ENCODE data around the gene GPHA2.
A peak's percentile ranks its signal among the peaks of the same experiment; 100 is the strongest.

The GPHA2 gene

DNA sequence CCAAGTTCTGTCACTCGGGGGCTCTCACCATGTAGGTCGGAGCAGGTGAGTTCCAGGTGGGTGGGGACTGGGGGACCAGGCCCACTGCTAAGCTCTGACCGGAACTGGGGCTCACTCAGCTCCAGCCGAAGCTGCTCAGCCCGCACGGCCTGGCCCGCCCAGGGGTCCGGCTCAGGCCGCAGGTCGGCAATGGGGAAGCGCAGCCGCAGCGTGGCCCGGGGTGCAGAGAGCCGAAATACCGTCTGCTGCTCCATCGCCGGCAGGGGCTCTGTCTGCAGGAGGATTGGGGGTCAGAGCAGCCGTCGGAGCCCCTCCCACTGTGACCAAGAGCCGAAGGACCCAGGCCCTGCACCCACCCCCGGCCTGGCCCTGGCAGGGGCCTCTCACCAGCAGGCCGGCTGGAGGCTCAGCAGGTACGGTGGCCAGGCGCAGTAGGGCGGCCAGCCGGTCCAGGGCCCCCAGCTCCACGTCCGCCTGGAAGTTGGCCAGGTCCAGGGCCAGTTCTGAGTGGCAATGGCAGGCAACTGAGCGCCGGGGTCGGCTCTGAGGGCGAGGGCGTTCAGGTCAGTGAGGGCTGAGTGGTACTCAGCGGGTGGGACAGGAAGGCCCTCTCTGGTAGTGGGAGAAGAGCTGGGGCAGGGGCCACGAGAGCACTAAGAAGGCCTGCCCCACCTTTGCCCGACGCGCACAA lies 25.9 kb downstream of the GPHA2 start:
- no peak for DNase-seq

DNA sequence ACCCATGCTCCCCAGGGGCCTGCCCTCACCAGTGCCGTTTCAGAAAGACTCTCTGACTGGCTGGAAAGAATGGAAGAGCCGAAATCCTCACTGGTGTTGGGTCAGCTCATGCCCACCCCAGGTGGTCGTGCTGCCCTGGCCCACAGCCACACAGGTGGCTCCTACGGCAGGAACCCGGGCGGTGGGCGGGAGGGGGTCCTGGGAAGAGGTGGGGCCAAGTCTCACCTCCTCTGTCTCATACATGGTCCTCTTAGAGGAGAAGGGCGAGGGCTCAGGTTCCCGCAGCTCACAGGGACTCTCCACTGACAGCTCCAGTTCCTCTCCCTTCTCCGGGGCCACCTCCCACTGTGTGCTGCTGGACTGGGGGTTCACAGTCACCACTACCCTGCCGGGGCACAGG lies 26.9 kb downstream of the GPHA2 start:
- DNase-seq, result no peak

DNA sequence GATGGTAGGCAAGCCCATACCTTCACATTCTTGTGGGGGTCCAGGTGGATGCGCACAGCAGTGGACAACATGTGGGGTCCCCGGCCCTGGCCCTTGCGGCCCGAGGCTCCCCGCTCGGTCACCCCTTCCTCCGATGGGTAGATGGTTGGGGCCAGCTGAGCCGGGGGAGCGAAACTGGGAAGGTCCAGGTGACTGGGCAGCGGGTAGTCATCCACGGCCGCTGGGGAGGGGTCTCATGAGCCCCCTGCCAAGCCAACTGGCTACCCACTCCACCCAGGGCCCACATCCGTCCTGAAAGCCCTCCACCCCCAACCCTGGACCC lies 29.4 kb downstream of the GPHA2 start:
- DNase-seq, result no peak

DNA sequence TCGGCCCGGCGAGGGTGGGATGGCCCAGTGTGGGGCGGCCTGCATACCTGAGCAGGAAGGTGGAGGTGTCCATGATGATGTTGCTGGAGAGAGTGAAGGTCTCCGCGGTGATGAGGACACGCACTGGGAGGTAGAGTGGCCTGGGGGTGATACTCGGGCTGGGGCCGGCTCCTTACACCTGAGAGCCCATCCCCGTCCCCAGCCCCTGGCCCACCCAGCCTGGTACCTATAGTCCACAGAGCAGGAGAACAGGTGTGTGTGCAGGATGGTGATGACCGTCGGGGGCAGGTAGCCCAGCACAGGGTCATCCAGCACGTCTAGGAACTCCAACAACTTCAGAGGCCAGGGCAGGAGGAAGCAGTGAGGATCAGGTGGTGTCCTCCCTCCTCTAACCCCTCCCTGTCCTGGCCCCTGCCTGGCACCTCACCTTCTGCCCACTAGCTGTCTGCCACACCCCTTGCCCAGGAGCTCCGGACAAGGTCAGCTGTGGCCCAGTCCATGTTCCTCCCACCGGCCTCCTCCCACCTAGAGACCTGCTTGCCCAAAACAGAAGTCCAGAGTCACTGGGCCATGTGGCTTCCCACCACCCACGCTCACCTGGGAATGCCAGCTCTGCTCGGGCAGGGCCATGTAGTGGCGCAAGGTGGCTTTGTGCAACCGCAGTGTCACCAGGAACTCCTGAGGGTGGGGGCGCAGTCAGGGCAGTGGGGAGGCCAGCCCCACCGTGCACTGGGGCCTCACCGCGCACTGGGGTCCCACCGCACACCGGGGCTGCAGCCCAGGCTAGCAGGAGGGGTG lies 30.0 kb downstream of the GPHA2 start:
- DNase-seq, result no peak

DNA sequence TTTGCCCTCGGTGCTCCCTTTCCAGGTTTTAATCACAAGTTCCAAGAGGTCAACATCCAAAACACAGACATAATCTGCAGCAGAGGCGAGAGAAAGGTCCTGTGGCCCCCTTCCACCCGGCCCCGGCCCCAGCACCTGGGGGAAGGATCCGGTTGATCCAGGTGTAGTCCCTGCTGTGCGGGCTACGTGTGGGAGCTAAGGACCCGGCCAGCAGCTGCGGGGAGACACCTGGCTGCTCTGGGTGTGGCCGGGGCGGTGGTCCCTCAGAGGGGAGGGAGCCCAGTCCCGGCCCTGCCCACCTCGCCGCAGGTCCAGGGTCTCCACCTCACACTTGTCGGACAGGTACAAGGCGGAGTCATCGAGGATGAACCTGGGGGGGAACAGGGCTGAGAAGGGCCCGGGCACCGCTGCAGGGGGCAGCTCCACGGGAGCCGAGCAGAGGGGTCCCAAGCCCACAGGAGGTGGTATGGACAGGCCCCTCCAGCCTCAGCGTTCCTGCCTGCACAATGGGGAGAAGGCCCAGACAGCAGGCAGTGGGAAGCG lies 32.3 kb downstream of the GPHA2 start:
- DNase-seq, result no peak

DNA sequence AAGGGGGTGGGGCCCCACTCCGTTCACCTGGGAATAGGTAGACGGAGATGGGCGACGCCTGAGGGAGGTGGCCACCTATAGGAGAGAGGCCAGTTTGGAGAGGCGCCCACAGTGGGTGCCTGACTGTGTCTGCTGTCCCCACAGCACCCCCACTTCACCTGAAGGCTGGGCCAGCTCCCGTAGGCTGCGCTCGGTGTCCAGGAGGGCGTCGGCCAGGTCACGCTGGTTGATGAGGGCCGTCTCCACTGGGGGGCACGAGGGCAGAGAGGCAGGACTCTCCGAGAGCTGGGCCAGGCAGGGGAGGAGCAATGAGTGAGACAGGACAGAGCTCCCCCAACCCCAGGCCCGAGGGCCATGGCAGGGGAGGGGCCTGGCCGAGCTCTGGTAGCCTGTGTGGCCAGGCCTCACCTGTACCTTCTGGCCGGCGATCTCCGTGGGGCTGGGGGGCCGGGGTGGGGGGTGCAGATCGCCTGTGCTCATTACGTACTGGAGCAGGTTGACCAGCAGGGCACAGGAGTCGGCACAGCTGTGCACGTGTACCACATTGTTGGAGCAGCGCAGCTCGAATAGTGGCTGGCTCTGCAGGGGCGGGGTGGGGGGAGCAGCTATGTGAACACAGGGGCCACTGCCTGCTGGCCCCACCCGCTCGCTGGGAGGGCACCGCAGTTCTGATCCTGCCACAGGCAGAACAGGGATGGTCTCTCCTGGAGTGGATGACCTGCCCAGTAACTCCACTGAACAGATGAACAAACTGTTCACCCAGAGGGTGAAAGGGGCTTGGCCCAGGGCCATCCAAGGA lies 33.4 kb downstream of the GPHA2 start:
- no peak for DNase-seq

DNA sequence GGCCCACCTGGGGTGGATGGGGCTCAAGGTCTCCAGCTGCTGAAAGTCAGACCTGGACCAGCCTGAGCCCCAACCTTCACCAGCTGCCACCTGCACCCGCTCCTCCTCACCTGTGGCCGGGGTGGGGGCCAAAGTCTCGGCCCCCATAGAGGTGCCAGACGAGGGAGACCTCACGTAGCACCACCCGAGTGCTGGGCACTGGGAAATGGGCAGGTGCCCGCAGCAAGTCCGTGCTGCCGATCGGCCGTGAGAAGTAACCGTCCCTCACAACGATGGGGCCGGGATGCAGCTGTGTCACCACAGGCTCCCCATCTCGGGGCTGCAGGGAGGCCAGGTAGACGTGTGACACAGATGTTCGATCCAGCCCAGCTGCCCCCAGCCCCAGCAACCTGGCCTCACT lies 34.9 kb downstream of the GPHA2 start:
- DNase-seq, result no peak

DNA sequence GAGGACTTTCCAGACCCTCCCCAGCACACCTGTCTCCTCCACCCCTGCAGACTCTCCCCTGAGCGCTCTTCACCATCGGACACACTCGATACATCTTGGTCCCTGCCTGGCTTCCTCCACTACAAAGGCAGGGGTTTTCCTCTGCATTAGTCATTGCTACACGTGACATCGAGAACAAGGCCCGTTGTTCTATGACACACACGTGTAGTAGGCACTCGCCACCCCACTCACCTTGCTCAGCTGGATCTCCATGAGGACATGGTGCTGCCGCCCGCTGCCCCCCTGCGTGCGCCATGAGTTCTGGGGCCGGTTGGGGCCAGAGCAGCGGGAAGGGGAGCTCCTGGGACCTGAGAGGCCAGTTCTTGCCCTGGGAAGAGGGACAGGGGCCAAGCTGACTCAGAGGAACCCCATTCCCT lies 35.4 kb downstream of the GPHA2 start:
- peak; percentile 83 for DNase-seq

DNA sequence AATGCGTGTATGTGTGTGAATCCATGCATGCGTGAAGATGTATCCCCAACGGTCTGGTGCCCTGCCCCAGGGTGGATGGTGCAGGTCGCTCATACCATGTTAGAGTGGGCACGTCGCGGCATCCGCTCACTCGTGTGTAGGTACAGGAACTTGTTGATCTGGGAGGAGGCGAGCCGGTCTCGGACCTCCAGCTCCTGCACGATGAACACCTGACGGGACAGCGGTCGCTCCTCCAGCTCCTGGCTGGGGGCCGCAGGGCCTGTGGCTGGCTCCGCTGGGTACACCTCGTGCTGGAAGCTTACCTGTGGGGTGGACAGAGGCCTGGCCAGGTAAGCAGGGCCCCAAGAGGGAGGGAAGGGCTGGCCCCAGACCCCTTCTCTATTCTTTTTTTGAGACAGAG lies 37.2 kb downstream of the GPHA2 start:
- DNase-seq, result no peak

DNA sequence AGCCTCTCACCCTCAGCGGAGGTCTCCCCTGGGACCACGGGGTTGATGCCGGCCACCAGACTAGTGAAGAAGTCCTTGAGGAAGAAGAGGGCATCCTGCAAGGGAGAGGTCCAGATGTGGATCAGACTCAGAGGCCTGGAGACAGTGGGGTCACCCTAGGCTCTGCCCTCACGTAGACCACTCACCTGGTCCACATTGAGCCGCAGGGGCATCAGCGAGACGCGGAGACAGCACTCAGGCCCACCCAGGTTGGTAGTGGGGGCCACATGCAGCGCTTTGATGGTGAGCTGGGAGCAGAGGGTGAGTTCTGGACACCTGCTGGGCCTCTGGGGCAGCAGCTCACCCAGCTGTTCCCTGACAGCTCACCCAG lies 37.6 kb downstream of the GPHA2 start:
- DNase-seq, result no peak

DNA sequence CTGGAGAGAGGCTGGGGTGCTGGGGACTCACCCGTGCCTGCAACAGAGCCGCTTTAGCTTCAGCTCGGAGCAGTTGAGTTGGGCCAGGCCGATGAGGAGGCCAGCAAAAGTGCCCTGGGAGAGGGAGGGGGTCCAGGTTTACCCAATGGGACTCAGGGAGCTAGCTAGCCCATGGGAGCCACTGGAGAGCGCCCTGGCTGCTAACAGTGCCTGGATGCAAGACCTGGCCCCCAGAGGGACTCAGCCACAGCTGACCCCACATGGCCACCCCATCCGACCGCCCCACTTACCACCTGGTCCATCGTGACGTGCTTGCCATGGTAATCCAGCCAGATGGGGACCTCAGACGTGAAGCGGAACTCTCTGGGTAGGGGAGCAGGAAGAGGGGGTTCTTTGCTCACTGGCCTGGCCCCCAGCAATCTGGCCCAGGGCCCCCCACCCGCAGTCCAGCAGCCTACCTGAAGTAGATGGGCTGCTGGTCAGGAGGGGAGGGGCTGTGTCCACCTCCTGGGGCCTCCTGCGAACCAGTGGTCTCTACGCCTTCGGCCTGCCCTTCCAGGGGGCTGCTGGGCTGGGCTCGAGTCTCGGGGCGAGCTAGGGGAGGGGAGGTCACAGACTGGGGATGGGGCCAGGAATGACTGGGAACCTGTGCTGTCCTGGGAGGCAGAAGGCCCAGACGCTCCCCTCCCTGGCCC lies 38.2 kb downstream of the GPHA2 start:
- DNase-seq, result no peak

DNA sequence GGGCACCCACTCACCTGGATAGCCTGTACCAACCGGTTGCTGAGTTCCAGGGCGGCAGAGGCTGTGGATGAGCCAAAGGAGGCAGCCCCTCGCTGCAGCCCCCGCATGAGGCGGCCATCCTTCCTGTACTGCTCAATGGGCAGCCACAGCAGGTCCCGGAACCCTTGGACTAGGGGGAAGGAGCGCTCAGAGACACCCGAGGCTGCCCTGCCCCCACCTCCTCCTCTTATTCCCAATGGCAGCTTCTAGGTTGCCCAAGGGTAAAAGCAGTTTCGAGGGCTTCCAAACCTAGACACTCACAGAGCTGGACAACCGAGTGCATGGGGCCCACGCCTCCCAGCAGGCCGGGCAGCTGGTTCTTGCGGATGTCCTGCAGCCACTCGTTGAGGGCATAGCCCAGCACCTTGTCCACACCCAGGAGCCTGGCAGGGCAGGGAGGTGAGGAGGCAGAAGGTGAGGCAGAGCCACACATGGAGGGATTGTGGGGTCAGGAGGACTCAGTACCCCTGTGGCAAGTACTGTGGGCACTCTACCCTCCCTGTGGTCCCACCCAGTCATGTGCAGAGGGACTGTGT lies 39.2 kb downstream of the GPHA2 start:
- DNase-seq, result no peak

DNA sequence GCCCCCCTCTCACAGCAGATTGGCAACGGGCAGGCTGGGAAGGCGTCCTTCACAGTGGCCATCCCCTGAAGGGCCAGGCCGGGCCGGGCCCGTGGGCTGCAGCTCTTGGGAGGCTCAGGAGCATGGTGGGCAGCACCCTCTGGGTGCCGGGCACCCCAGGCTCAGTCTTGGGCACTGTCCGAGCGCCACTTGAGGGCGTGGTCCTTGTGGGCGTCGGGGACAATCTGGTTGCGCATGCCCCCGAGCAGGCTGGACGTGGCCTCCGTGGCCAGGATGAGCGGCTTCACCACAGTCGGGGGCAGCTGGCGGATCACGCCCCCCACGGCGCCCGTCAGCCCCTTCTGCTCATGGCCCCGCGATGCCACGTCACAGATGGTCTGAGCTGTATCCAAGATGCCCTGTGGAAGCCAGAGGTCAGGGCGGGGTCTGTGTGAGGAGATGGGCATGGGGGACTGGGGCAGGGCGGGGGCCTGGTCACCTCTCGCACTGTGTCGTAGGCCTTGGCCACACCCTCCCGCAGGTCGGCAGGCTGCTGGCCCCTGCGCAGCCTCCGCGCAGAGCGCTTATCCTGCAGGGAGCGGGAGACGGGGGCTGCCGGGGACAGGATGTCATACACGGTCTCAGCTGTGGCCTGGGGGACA lies 40.8 kb downstream of the GPHA2 start:
- DNase-seq, result no peak

DNA sequence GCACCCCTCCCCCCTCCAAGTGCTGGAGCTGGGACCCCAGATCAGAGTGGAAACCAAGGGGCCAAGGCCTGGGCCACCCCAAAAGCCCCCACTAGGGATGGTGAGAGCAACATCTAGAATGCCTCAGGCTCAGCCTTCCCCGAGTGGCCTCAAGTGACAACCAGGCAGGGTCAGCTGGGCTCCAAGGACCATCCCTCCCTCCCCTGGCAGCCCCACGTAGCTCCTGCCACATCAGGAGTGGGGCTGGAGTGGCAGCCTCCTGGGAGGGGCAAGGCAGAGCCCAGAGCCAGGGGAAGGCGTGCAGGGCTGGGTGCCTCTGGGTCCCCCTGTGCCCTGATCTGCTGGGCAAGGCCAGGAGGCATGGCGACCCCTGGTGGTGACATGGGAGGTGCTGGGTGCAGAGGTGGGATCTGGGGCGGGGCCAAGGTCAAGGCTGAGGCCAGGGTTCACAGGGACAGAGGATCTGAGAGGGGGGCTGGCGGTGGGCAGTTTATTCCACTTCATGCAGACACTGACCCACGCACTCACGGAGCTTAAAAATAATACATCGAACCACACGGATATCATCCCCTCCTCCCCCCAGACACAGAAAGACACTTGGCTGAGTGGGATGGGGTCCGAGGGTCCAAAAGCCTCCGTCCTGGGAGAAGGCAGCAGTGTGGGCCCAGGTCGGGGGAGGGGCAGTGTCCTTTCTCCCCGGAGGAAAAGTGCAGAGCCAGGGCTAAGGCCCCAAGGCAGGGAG lies 41.5 kb downstream of the GPHA2 start:
- DNase-seq, result peak; percentile 80

DNA sequence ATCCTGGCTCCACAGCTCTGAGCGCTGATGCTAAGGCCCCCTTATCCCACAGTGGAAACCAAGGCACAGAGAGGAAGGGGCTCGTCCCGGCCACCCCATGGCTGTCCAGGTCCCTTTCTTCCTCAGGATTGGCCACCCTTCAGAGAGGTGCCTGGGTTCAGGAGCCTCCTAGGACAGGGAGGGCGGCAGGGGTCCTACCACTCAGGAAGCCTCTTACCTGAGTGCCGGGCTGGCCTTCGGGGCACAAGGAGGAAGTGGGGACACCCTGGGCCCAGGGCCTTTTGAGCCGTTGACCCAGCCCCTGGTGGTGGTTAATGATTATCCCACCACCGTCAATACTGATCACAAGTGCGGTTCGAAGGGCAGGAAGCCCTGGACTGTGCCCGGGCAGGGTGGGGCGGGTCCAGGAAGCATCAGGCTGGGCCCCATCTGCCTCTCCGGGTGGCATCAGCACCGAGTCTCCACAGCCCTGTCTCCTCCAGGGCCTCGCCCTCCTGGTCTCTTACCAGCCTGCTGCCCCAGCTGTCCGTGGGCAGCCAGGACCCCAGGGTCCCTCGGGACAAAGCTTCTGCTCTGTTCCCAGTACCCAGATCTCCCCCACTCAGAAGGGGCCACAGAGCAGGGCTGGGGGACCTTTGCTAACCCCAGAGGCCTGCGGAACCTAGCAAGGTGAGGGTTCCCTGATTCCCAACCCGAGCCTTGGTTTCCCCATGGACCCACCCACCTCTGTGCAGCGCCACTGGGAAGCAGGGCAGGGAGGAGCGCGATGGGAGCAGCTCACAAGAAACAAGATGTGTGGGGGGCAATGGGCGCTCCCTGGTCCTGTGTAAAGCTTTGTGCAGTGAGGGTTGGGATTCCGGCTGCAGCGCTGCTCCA lies 42.3 kb downstream of the GPHA2 start:
- no peak for DNase-seq

DNA sequence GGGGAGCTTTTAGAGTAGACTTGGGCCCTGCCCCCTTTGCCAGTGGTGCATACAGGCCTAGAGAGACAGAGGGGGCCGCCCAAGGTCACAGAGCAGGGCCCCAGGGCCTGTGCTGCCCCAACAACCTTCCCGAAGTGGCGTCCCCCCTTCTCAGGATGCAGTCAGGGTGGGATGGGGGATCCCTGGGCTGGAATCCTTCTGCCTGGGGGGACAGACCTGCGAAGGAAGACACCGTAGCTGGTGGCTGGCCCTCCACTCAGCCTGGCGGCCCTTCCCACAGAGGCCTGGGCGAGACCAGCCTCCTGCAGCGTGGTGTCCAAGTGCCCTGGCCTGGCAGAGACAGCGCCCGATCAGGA lies 42.9 kb downstream of the GPHA2 start:
- no peak for DNase-seq

DNA sequence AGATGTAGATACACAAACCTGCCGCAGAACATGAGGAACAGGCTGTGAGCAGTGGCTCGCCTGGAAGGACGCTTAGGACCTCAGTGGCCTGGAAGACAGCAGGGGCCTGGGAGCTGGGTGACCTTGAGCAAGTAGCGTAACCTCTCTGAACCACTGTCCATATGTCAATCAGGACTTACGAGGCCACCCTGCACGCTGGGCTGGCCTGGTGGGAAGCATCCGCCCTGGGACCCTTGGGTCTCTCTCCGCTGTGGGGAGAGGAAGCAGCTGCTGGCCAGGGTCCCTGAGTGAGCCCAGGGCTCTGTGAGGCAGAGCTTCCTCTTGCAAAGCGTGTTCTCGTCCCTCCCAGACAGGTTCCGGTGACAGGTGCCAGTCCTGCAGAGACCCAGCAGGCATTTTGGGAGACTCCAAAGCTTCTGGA lies 43.3 kb downstream of the GPHA2 start:
- DNase-seq, result no peak

DNA sequence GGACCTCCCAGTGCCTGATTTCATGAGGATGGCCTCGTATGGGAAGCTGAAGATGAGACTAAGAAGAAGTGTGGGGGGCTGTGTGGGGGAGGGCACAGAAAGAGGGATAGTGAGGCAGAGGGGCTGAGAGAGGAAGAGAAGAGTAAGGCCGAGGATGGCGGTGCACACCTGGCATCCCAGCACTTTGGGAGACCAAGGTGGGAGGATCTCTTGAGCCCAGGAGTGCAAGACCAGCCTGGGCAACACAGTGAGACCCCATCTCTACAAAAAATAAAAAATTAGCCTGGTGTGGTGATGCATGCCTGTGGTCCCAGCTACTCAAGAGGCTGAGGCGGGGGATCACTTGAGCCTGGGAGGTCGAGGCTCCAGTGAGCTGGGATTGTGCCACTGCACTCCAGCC lies 43.8 kb downstream of the GPHA2 start:
- no peak for DNase-seq

DNA sequence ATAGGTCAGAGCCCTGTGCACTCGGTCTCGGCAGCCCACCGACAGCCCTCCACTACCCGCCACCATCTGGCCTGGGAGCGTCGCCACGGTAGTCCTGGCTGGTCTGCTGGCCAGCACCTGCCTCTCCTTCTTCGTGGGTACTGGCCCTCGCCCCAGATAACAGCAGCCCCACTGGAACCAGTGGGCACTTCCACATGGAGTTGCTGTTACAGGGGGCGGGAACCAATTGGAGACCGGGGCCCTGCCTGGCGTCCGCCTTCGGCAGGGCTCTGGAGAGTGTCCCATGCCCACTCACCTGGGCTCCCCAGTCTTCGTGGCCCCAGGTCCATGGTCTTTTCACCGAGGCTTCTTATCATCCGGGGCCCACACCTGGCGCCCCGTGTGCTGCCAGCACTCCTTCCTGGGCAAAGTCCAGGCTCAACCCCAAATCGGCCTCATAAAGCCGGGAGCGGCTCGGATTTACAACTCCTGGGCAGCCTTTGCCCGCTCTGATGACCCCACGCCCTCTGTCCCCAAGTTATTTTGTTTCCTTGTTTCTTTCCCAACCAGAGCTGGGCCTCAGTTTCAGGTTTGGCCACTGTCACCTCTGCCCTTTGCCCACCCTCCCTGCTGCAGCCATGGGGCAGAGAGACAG lies 44.4 kb downstream of the GPHA2 start:
- DNase-seq, result no peak

DNA sequence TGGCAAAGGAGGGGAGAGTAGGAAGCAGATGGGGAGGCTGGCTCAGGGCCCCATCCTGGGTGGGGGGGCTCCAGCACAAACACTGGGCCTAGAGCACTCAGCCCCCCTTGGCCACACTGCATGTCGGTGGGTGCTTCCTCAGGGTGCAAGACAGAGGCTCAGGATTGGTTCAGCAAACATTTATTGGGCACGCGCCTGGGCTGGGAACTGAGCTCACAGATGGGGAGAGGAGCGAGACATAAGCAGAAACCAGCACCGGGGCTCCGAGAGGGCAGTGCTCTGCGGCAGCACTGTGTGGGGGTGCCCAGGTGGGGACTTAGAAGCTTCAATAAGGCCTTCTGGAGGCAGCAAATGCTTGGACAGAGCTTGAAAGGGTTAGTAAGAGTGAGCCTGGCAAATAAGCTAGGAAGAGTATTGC lies 45.2 kb downstream of the GPHA2 start:
- DNase-seq, result no peak
